Stomach (tissue), 4 donors: ENCODE measurements around the gene BCL2L15.

Source experiments
- EP300 ChIP-seq: sonication (generic); formaldehyde crosslinking; IDR thresholded peaks from one replicate; pipeline ENCODE4 v1.6.1; 2017; ENCODE audit warnings: antibody characterized with exemption
- POLR2A ChIP-seq, 4 donors: fragments of 450-650 bp; IDR thresholded peaks; one replicate each; pipeline ENCODE4 v1.6.1; 2016; ENCODE audit warnings: antibody characterized with exemption in 4 of 4, control low read depth in 2 of 4, mild to moderate bottlenecking in 1 of 4, moderate library complexity in 1 of 4
- POLR2AphosphoS5 ChIP-seq, 3 donors: sonication (generic); formaldehyde crosslinking; IDR thresholded peaks; one replicate each; pipeline ENCODE4 v1.6.1; 2016; ENCODE audit warnings: antibody characterized with exemption in 3 of 3
- TF ChIP-seq, protein P1 (sequence below), 7 experiments: fragments of 450-650 bp in 4 of 7; fragments of 200-600 bp in 3 of 7; sonication (generic) in 3 of 7; IDR thresholded peaks; one replicate each; pipeline ENCODE4 v1.5.1; 2016 to 2019; ENCODE audit warnings: antibody characterized with exemption in 7 of 7, control low read depth in 2 of 7, mild to moderate bottlenecking in 1 of 7

DNA sequence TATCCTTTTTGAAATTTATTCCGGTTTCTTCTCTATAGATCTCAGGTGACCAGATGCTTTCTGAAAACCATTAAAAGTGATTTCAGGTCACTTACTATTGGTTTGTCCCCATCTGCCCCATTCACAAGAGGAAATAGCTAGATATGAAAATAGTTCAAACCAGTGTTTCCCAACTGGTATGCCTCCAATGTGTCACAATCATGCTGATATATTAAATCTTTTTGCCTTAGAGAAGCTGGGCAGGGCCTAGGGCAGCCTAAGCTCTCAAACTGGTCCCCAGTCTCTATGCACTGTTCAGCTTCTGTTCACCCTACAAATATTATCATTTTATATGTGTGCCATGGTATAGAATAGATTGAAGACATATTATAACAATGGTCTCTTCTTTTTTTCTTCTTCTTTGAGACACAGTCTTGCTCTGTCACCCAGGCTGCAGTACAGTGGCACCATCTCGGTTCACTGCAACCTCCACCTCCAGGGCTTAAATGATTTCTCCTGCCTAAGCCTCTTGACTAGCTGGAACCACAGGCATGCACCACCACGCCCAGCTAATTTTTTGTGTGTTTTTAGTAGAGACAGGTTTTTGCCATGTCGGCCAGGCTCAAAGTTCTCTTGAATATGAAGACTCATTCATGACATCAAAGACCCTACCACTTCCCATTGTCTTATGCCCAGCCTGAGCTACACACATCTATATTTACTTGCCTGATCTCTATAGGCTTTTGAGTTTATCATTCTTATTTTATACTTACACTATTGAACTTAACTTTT, 31.6 kb downstream of the BCL2L15 start:
- TF ChIP-seq, protein P1, sequence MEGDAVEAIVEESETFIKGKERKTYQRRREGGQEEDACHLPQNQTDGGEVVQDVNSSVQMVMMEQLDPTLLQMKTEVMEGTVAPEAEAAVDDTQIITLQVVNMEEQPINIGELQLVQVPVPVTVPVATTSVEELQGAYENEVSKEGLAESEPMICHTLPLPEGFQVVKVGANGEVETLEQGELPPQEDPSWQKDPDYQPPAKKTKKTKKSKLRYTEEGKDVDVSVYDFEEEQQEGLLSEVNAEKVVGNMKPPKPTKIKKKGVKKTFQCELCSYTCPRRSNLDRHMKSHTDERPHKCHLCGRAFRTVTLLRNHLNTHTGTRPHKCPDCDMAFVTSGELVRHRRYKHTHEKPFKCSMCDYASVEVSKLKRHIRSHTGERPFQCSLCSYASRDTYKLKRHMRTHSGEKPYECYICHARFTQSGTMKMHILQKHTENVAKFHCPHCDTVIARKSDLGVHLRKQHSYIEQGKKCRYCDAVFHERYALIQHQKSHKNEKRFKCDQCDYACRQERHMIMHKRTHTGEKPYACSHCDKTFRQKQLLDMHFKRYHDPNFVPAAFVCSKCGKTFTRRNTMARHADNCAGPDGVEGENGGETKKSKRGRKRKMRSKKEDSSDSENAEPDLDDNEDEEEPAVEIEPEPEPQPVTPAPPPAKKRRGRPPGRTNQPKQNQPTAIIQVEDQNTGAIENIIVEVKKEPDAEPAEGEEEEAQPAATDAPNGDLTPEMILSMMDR (IDR thresholded peaks at IDR 0.05) = no peak
- TF ChIP-seq POLR2AphosphoS5 (IDR thresholded peaks at IDR 0.05) = no peak
- TF ChIP-seq POLR2A (IDR thresholded peaks at IDR 0.05) = no peak
- no peak for TF ChIP-seq EP300
